K562 (cell line): Measurements from ENCODE around the gene ZC3H10. TPM values are rescaled to one million over a fixed set of nuclear protein-coding genes. Genes with fewer than 3 reads are reported as not detected.

ENCODE experiments used
- ATAC-seq: fragments of 200-7000 bp; cut with Tn5 transposase; 3 replicates; pipeline ENCODE4 v1.9.1; 2020; ENCODE audit warnings: moderate library complexity
- BruUV-seq: library from RNA; stranded (reverse); fragments of 400-500 nt; replicated peaks from 2 replicates; lab custom pipeline; 2021; lab: Mats Ljungman, UMichigan
- CTCF ChIA-PET: fragments of 300-600 bp; formaldehyde crosslinking; extraction: SDS; loops from one replicate; lab custom pipeline; 2021; ENCODE audit warnings: low intra/inter-chr PET ratio; lab: Yijun Ruan, JAX
- POLR2A ChIA-PET: fragments of 300-600, 350-650 bp; sonication (Branson Sonifier 250); formaldehyde crosslinking; extraction: SDS; loops from one replicate; lab custom pipeline; 2021; ENCODE audit warnings: antibody characterized with exemption, inconsistent platforms; lab: Yijun Ruan, JAX
- DNase-seq, 4 experiments: peaks; one replicate each; pipeline versions ENCODE4 v3.0.0 to v3.0.0-alpha.2; 2011 to 2018; ENCODE audit warnings: low spot score in 3 of 4, mixed read lengths in 3 of 4; ENCODE audit errors: extremely low read depth in 1 of 4
- FAIRE-seq: peaks from 2 replicates; lab custom pipeline; 2011; peaks lifted over from hg19 to GRCh38; lab: Jason Lieb, UNC
- H2AFZ ChIP-seq: 2 replicates; pipeline ENCODE4 v1.6.0; 2011; ENCODE audit warnings: low read depth, low read length, control low read depth, inconsistent platforms
- H3K27ac ChIP-seq: fragments of 200-600 bp; 3 replicates; pipeline ENCODE4 v1.8.0; 2011; ENCODE audit warnings: low read depth, mild to moderate bottlenecking, control low read depth, inconsistent platforms, low read length, moderate library complexity, mixed read lengths; ENCODE audit errors: extremely low read depth
- H3K27me3 ChIP-seq, 2 experiments: fragments of 300-600 bp in 1 of 2; 2 replicates in 1 of 2; 3 replicates in 1 of 2; pipeline versions ENCODE4 v1.6.0 to v1.8.0; 2011; ENCODE audit warnings: inconsistent platforms in 2 of 2, low read length in 2 of 2, mild to moderate bottlenecking in 1 of 2, mixed read lengths in 1 of 2, moderate library complexity in 1 of 2; ENCODE audit not compliant: control insufficient read depth in 2 of 2, insufficient read depth in 2 of 2
- H3K36me3 ChIP-seq: fragments of 300-600 bp; 3 replicates; pipeline ENCODE4 v1.8.0; 2011; ENCODE audit warnings: mild to moderate bottlenecking, low read length, inconsistent platforms; ENCODE audit not compliant: control insufficient read depth, insufficient read depth
- H3K4me1 ChIP-seq, 2 experiments: fragments of 200-600 bp in 1 of 2; replicated peaks in 1 of 2; 2 replicates in 1 of 2; 3 replicates in 1 of 2; pipeline versions ENCODE4 v1.5.1 to v1.8.0; 2011; ENCODE audit warnings: inconsistent platforms in 2 of 2, low read length in 2 of 2, mild to moderate bottlenecking in 1 of 2, mixed read lengths in 1 of 2, moderate library complexity in 1 of 2; ENCODE audit not compliant: control insufficient read depth in 2 of 2, insufficient read depth in 2 of 2
- H3K4me2 ChIP-seq: 2 replicates; pipeline ENCODE4 v1.6.1; 2011; ENCODE audit warnings: low read length, control low read depth, inconsistent platforms, mixed read lengths; ENCODE audit not compliant: insufficient read depth
- H3K4me3 ChIP-seq: fragments of 200-600 bp; sonication (generic), shearing (Covaris generic); 2 replicates; pipeline ENCODE4 v1.5.1; 2016; ENCODE audit warnings: control low read depth, inconsistent platforms
- H3K79me2 ChIP-seq: fragments of 200-600 bp; 3 replicates; pipeline ENCODE4 v1.8.0; 2011; ENCODE audit warnings: low read length, inconsistent platforms; ENCODE audit not compliant: control insufficient read depth, insufficient read depth
- H3K9ac ChIP-seq, 2 experiments: 2 replicates each; pipeline versions ENCODE4 v1.6.0 to v1.6.1; 2011; ENCODE audit warnings: low read depth in 2 of 2, low read length in 2 of 2, control low read depth in 1 of 2, inconsistent platforms in 1 of 2, mild to moderate bottlenecking in 1 of 2, mixed read lengths in 1 of 2; ENCODE audit not compliant: insufficient read depth in 1 of 2
- H3K9me1 ChIP-seq: one replicate; pipeline ENCODE4 v1.6.0; 2011; ENCODE audit warnings: inconsistent platforms, mild to moderate bottlenecking, low read length, moderate library complexity; ENCODE audit not compliant: control insufficient read depth, insufficient read depth
- H3K9me3 ChIP-seq: replicated peaks from 2 replicates; pipeline ENCODE4 v1.5.1; 2011; ENCODE audit warnings: low read depth, low read length, inconsistent platforms; ENCODE audit not compliant: control insufficient read depth, insufficient read depth
- H4K20me1 ChIP-seq: replicated peaks from 2 replicates; pipeline ENCODE4 v1.6.1; 2011; ENCODE audit warnings: low read length, inconsistent platforms, mixed read lengths; ENCODE audit not compliant: control insufficient read depth, insufficient read depth
- E2F3 ChIP-seq: fragments of 250-450 bp; sonication (Bioruptor Pico); IDR thresholded peaks from 2 replicates; pipeline ENCODE4 v1.4.0; 2020; ENCODE audit warnings: mild to moderate bottlenecking
- FOXO4 ChIP-seq: fragments of 450-650 bp; formaldehyde crosslinking; IDR thresholded peaks from 2 replicates; pipeline ENCODE4 v1.4.0; 2020; ENCODE audit warnings: mild to moderate bottlenecking, moderate library complexity
- GTF2A2 ChIP-seq: IDR thresholded peaks from 2 replicates; pipeline ENCODE4 v1.6.1; 2016; ENCODE audit warnings: mild to moderate bottlenecking, missing genetic modification characterization, missing compliant biosample characterization
- MLX ChIP-seq, 2 experiments: fragments of 450-650 bp in 1 of 2; sonication (generic) in 1 of 2; formaldehyde crosslinking; conservative IDR thresholded peaks; 2 replicates each; pipeline versions ENCODE4 v1.4.0 to v1.8.1; 2020 to 2022; ENCODE audit warnings: mild to moderate bottlenecking in 1 of 2, missing genetic modification reagents in 1 of 2
- NFIC ChIP-seq: fragments of 450-650 bp; IDR thresholded peaks from 2 replicates; pipeline ENCODE4 v1.6.1; 2017; ENCODE audit warnings: mild to moderate bottlenecking, inconsistent platforms
- POLR2A ChIP-seq: fragments of 450-650 bp; conservative IDR thresholded peaks from 2 replicates; pipeline ENCODE4 v1.6.1; 2016
- POLR2B ChIP-seq: fragments of 450-650 bp; IDR thresholded peaks from 2 replicates; pipeline ENCODE4 v1.6.1; 2018; ENCODE audit warnings: low read depth; ENCODE audit not compliant: partially characterized antibody
- POLR2G ChIP-seq: fragments of 200-400 bp; formaldehyde crosslinking; IDR thresholded peaks from 2 replicates; pipeline ENCODE4 v1.6.1; 2017; ENCODE audit warnings: low read depth, mild to moderate bottlenecking, antibody characterized with exemption, low read length, moderate library complexity
- RBFOX2 ChIP-seq: fragments of 200-400 bp; formaldehyde crosslinking; IDR thresholded peaks from 2 replicates; pipeline ENCODE4 v1.6.1; 2017; ENCODE audit warnings: low read depth, mild to moderate bottlenecking, low read length, moderate library complexity
- RBM22 ChIP-seq: fragments of 200-400 bp; formaldehyde crosslinking; IDR thresholded peaks from 2 replicates; pipeline ENCODE4 v1.6.1; 2018; ENCODE audit warnings: low read length, low read depth; ENCODE audit not compliant: poor library complexity, severe bottlenecking
- SPI1 ChIP-seq: IDR thresholded peaks from 2 replicates; pipeline ENCODE4 v1.6.1; 2011; ENCODE audit warnings: low read depth, low read length, control low read depth, borderline replicate concordance
- SRSF1 ChIP-seq: fragments of 200-400 bp; formaldehyde crosslinking; IDR thresholded peaks from 2 replicates; pipeline ENCODE4 v1.6.1; 2017; ENCODE audit warnings: mild to moderate bottlenecking, low read depth, low read length, moderate library complexity
- SRSF9 ChIP-seq: fragments of 200-400 bp; formaldehyde crosslinking; IDR thresholded peaks from 2 replicates; pipeline ENCODE4 v1.6.1; 2017; ENCODE audit warnings: low read depth, low read length, borderline replicate concordance
- THRB ChIP-seq: fragments of 450-650 bp; formaldehyde crosslinking; conservative IDR thresholded peaks from 2 replicates; pipeline ENCODE4 v1.4.0; 2022; ENCODE audit warnings: mild to moderate bottlenecking, missing genetic modification characterization
- ZBTB2 ChIP-seq: fragments of 450-650 bp; IDR thresholded peaks from 2 replicates; pipeline ENCODE4 v1.6.1; 2016; ENCODE audit warnings: antibody characterized with exemption
- ZNF324 ChIP-seq: fragments of 250-450 bp; sonication (Bioruptor Pico); IDR thresholded peaks from 2 replicates; pipeline ENCODE4 v1.4.0; 2020; ENCODE audit warnings: mild to moderate bottlenecking
- ZNF785 ChIP-seq: fragments of 250-450 bp; sonication (Bioruptor Pico); IDR thresholded peaks from 2 replicates; pipeline ENCODE4 v1.4.0; 2020; ENCODE audit warnings: mild to moderate bottlenecking
- WGBS: fragments of 100-300 bp; shearing (Covaris generic); methylation state at CpG from one replicate; pipeline ENCODE4 v1.1.6; 2016; ENCODE audit warnings: low coverage, mixed read lengths; ENCODE audit not compliant: insufficient coverage; ENCODE audit errors: missing lambda C conversion rate; 5-methylcytosine and 5-hydroxymethylcytosine counted together
- in situ Hi-C: fragments of 300-500 bp; cut with MboI; formaldehyde crosslinking; loops from 4 replicates; pipeline ENCODE4 v1.15.0; 2018; ENCODE audit warnings: inconsistent platforms, mixed read lengths
- intact Hi-C: fragments of 100-400 bp; cut with micrococcal nuclease; formaldehyde crosslinking; loops from 2 replicates; pipeline ENCODE4 v1.14.2; 2022
- polyA plus RNA-seq, 8 experiments: library from polyadenylated mRNA; depleted of rRNA in 4 of 8; stranded (reverse) in 5 of 8; unstranded in 3 of 8; fragments of >200 nt; fragmentation: Nextera tagmentation in 2 of 8; fragmentation: Illumina TruSeq in 1 of 8; extraction: Ambion mirVana in 2 of 8; extraction: Trizol in 1 of 8; gene quantifications; 2 replicates each; pipeline versions ENCODE4 v1.2.1 to v1.2.3, GENCODE V29; 2011 to 2014; ENCODE audit warnings: inconsistent platforms in 1 of 8, missing spikeins in 1 of 8
- total RNA-seq, 7 experiments: library from RNA; depleted of rRNA in 6 of 7; stranded (reverse); fragments of >200 nt in 6 of 7; fragmentation: Illumina TruSeq in 2 of 7; extraction: Trizol in 2 of 7; gene quantifications; 2 replicates each; pipeline versions ENCODE4 v1.2.1 to v1.2.3, GENCODE V29; 2011 to 2021; ENCODE audit warnings: low replicate concordance in 1 of 7

The ZC3H10 gene
- total and polyA plus RNA-seq, 9 of the 15 experiments (the other 6 are each of a cell fraction or from before 2014, with no cell fraction given) = 0.31 to 4.1 (median 1.6) TPM

GRCh38 chr12:56164345-56164729, 46.3 kb downstream of the ZC3H10 start:
- CTCF ChIA-PET = no interaction called here
- H3K27ac ChIP-seq = no peak overlapping the region
- H3K4me3 ChIP-seq = no peak overlapping the region
- POLR2A ChIA-PET = interaction anchor here (0.7 to 8.9 kb wide), 8 partner anchors 10 to 139 kb away, joined by 3 to 124 read pairs (median 14); partner anchors contain the start of genes ESYT1, MYL6B, RPL41 and SMARCC2
- FAIRE-seq (no peak), ATAC-seq (no peak), DNase-seq (no peak)
- no peaks in the 10 kb centered on the region for H3K9me3 ChIP-seq
- H3K27me3 ChIP-seq = no peaks in the 10 kb centered on the region
- intact Hi-C loops (no loop called here), in situ Hi-C loops (no loop called here)
- no peak overlapping the region for H3K4me2 ChIP-seq
- H4K20me1 ChIP-seq = peaks cover 30% of the 10 kb centered on the region
- no peak overlapping the region for H3K9ac ChIP-seq
- no TSS peak for BruUV-seq
- H3K4me1 ChIP-seq = peaks cover 8 to 24% of the 10 kb centered on the region in 2 experiments; a peak in 4 of 5 replicates
- H3K9me1 ChIP-seq = peaks cover 3% of the 10 kb centered on the region
- H3K79me2 ChIP-seq = peaks cover 19% of the 10 kb centered on the region
- H2AFZ ChIP-seq = no peak overlapping the region
- peaks cover 93% of the 10 kb centered on the region for H3K36me3 ChIP-seq
- WGBS = 95% methylated on average over 16 of the region's 17 CpGs
- 0 out of 2 replicates have a peak, but pooled peaks have one; percentile 3 for TF ChIP-seq NFIC
- peak; percentile 44 for TF ChIP-seq POLR2B
- peak; percentile 76; the same call in 1 of the 2 replicates for TF ChIP-seq THRB (CRISPR knock-in tag)
- peak; percentile 87 for TF ChIP-seq RBM22
- TF ChIP-seq POLR2A = peak; percentile 20; the same call in 1 of the 2 replicates
- no peak for TF ChIP-seq SRSF9
- TF ChIP-seq ZBTB2 = no peak
- TF ChIP-seq SPI1 = no peak
- TF ChIP-seq FOXO4 (CRISPR knock-in tag) = no peak
- no peak for TF ChIP-seq GTF2A2 (tag)
- TF ChIP-seq MLX (CRISPR knock-in tag; conservative IDR thresholded peaks at IDR 0.05) = no peak
- TF ChIP-seq ZNF785 (CRISPR knock-in tag) = no peak
- peak; percentile 77 for TF ChIP-seq POLR2G
- peak; percentile 68 for TF ChIP-seq RBFOX2
- no peak for TF ChIP-seq SRSF1
- TF ChIP-seq ZNF324 (CRISPR knock-in tag) = no peak
- TF ChIP-seq E2F3 (CRISPR knock-in tag) = no peak
